NCI-H2081 treated with DMSO at 0.1 percent for 48 hours (cell line): ENCODE results near the gene IRX2.

Experiments used
- DNase-seq: peaks from one replicate; lab custom pipeline; 2025; lab: John Stamatoyannopoulos, UW

Gene IRX2

GRCh38 chr5:2755681-2756171, 4.2 kb upstream of the IRX2 start:
- no peak for DNase-seq

GRCh38 chr5:2755076-2755680, 3.7 kb upstream of the IRX2 start:
- DNase-seq = no peak

GRCh38 chr5:2754581-2755075, 3.2 kb upstream of the IRX2 start:
- no peak for DNase-seq

GRCh38 chr5:2753452-2754420, 2.3 kb upstream of the IRX2 start:
- no peak for DNase-seq

GRCh38 chr5:2752821-2753439, 1.5 kb upstream of the IRX2 start:
- DNase-seq = no peak

- no peak for DNase-seq
These were observed 763 bp upstream of the IRX2 start for GRCh38 chr5:2752059-2752820.

DNA sequence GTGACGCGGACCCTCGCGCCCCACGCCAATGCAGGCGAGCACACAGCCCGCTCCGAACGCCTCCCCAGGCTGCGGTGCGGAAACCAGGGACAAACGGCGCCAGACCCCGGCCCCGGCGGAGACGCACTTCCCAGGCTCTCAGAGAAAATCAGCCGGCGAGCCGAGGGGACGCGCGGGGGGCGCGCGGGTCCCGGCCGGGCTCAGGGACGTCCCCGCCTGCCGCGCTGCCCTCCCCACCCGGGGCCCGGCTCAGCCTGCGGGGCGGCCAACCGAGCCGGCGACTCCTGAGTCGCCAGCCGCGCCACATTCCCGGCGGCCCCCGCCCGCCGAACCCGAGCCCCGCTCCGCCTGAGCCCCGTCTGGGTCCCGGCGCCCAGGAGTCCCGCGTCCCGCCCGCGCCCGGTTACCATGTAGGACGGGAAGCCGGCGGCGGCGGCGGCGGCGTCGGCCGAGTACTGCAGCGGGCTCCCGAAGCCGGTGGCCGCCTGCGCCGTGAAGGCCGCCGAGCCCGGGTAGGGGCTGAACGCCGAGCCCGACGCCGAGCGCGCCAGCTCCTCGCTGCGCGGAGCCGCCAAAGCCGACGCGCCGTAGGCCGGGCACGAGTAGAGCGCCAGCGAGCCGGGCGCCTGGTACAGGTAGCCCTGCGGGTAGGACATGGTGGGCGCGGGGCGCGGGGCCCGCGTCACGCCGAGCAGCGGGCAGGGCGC, 566 bp downstream of the IRX2 start:
- no peak for DNase-seq

DNA sequence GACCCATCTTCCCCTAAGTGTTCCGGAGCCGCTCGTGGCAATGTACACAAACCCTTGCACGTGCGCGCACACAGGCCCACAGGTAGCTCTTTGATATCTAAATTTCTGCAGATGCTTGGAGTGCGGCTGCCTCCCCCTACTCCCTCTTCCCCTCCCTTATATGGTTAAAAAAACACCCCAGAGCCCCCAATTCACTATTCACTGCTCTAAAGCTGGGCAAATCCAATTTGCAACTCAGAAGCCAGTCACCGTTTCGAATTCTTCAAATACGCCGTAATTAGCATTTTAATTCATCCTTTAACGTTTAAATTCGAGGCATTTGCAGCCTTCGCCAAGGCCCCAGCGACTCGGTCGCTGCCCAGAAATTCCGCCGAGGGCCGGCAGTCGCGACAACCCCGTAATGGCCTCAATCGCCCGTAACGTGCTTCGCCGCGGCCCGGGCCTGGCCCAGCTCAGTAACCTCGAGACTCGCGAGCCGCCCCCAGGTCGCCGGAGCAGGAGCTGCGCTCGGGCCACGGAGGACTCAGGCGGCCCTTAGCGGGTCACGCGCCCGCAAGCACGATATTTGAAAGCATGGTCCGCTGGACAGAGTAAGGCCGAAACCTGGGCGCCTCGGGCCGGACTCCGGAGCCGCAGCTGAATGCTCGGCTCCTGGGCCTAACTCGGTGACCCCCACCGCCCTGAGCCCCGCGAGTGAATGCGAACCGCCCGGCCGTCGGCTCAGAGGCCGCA, 1.3 kb downstream of the IRX2 start:
- DNase-seq = no peak

- no peak for DNase-seq
These were observed 1.9 kb downstream of the IRX2 start for GRCh38 chr5:2749514-2750025.

DNA sequence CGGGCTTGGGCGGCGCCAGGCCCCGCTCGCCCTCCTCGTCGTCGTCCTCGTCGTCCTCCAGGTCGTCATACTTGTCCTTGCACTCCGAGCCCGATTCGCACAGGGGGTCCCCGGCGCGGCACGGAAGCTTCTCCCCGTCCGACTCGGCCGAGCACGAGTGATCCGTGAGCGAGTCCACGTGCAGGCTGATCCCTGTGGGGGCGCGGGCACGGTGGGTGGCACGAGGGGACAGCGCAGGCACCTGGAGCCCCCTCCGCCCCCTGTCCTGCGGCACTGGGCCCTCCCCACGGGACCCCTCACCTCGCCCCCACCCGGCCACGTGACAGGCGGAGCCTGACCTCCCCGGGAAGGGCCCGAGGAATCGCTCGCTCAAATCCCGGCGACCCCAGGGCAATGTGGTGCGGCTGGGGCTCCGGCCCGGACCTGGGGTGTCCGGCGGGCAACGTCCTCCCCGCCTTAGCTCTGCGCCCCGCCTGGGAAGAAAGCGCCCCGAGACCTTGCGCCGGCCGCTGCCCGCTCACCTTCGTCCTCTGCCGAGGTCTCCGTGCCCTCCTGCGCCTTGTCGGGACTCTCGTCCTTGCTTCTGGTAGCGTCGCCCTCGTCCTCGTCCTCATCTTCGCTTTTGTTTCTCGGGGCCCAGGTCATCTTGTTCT, 2.5 kb downstream of the IRX2 start:
- DNase-seq = no peak

DNA sequence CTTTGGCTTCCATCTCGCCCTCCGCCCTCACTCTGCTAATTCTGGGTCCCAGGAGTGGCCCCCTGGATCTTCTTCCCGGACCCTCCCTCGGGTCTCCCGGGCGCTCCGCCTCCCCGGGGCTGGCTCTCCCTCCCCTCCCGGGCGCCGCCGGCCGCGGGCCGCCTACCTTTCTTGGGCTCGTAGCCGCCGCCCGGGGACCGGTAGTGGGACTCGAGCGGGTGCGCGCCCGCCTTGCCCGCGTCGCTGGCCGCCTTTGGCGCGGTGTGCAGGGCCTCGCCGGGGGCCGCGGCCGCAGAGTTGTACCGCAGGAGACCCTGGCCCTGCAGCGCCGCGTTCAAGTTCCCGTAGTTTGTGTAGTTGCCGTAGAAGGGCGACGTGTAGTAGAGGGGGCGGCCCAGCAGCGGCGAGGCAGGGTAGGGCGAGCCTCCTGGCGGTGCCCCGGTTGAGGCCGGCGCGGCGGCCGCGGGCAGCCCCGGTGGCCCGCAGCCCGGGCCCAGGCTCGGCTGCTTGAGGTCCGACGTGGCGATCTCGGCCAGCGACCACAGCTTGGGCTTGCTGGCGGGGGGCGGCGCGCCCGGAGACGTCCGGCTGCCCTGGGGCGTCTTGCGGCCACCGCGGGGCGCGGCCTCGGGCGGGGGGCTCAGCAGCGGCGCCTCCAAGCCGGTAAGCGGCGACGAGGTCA, 3.2 kb downstream of the IRX2 start:
- no peak for DNase-seq

DNA sequence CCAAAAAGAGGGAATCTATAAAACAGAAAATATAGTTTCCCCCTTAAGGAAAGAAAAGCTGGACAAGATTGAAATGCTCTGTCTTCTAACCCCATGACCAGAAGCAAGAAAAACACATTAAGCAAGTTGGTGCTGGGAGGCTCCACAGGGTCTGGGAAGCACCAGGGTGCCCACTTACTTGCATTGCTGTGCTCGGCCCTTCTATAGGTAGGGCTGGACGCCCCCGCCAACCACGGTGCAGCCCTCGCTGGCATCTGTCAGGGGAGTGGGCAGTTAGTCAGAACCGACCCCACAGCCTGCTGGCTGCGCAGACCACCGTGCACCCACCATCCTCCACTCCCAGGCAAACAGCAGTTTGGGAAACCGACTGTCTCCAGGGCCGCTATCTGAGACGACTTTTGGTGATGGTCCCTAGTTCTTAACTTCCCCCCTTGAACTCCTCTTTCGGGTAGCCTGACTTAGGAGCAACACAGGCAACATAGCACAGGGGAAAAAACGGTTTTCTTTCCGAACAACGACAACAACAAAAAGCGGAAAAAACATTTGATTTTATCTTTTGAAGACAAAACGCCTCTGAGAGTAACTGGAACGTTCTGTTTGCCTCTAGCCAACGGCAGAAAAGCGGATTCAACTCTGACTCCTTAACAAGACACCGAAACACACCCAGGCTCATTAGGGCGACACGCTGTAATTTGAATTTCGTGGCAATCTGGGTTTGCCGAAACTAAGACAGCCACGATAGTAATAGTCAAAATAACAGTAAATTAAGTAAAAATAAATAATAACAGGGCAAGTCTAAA, 3.9 kb downstream of the IRX2 start:
- no peak for DNase-seq

- no peak for DNase-seq
These were observed 4.9 kb downstream of the IRX2 start for GRCh38 chr5:2746561-2747032.

GRCh38 chr5:2744485-2744884, 7.0 kb downstream of the IRX2 start:
- DNase-seq = no peak

DNA sequence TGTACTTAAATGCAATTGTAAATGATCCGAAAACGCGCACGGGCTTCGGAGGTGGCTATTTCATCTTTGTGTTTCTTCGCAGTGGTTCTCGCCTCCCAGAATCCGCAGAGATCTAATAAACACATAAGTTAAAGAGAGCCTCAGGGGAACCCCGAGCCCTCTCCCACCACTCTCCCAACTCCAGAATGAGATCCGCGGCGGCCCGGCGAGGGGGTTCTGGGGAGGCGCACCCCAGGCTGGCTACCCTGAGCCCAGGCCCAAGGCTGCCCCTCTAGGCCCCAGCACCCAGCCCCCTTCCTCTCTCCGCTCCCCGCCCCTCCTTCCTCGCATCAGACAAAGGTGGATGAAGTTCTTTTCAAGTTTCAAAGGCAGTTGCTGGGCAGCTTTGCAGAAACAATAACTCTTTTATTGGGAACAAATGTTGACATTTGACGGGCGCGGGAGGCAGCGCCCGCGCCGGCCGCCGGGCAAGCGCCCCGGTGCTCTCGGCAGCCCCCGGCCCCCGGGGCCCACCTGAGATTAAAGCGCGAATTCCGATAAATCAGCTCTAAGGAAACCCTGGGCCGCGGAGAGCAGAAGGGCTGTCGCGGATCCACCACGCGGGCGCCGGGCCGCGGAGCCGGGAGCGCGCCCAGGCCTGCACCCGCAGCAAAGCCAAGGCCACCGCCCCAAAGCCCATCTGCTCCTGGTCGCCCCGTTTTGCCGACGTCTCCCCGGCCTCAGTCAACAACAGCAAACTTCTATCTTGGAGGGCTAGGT, 8.4 kb downstream of the IRX2 start:
- DNase-seq = no peak

DNA sequence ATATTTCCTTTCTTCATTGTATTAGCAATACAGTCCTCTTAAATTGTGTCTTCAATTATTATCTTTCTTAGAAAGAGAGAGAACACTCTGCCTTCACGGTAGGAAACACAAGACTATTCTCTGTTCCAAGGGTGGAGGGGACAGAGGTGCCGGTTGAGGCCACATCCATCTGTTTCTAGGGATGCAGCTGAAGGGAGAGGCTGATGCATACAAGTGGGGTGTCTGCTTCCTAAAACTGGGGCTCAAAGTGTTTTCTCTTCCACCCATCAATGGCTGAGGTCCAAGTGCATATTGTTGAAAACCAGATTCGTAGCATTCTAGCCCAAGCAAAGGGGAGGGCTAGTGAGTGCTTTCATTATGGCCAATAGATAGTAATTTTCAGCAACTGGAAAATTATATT, 9.5 kb downstream of the IRX2 start:
- DNase-seq = no peak

DNA sequence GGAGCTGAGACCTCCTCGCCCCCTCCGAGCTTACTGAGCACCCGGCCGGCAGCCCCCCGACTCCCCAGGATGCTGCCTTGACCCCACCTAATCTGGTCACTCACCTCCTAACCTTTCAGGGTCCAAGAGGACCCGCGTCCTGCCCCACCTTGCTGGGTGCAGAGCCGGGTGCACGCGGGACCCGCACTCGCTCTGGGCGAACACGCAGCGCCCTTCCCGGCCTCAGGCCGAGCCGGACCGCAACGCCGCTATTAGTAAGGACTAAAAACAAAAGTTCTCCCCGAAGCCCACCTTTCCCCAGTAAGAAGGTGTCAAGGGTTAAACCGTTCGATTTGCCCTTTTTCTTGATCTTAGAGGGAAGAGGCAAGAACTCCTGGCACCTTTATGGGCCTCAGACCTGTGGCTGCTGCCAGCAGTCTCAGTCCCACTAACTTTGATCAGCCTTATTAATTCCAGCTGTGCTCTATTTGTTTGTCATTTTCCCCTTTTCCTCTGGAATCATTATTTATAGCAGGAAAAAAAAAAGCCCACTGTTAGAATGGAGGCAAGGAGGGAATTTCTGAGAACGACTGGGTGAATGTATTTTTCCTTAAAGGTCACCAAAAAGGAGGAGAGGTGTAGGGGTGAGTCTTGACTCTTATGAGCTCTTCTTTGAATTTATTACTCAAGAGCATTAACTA, 10.5 kb downstream of the IRX2 start:
- no peak for DNase-seq
